Neutrophil (primary cell): ENCODE data around the gene MAST4.

Experiments used
- H3K27ac ChIP-seq: fragments of 200-600 bp; sonication (generic); 2 replicates; pipeline ENCODE4 v1.5.1; 2016; ENCODE audit warnings: mild to moderate bottlenecking, moderate library complexity
- H3K27me3 ChIP-seq: fragments of 200-600 bp; sonication (generic); 2 replicates; pipeline ENCODE4 v1.6.0; 2016; ENCODE audit warnings: mild to moderate bottlenecking
- H3K36me3 ChIP-seq: fragments of 200-600 bp; sonication (generic); 2 replicates; pipeline ENCODE4 v1.5.1; 2017
- H3K4me1 ChIP-seq, 2 experiments: fragments of 200-600 bp in 1 of 2; sonication (generic) in 1 of 2; 1 replicate in 1 of 2; 2 replicates in 1 of 2; pipeline versions ENCODE4 v1.5.1 to v1.6.1; 2013 to 2016; ENCODE audit warnings: low read depth in 1 of 2, low read length in 1 of 2, mild to moderate bottlenecking in 1 of 2, moderate library complexity in 1 of 2; ENCODE audit not compliant: control insufficient read depth in 1 of 2, insufficient read depth in 1 of 2
- H3K4me3 ChIP-seq, 2 experiments: fragments of 200-600 bp in 1 of 2; sonication (generic) in 1 of 2; 1 replicate in 1 of 2; 2 replicates in 1 of 2; pipeline ENCODE4 v1.5.1; 2013 to 2016; ENCODE audit warnings: low read depth in 1 of 2, low read length in 1 of 2, mild to moderate bottlenecking in 1 of 2, moderate library complexity in 1 of 2
- H3K9me3 ChIP-seq: fragments of 200-600 bp; sonication (generic); 2 replicates; pipeline ENCODE4 v1.5.1; 2016
- CTCF ChIP-seq: fragments of 200-600 bp; sonication (generic); IDR thresholded peaks from 2 replicates; pipeline ENCODE4 v1.5.1; 2016; ENCODE audit warnings: antibody characterized with exemption

Gene MAST4

DNA sequence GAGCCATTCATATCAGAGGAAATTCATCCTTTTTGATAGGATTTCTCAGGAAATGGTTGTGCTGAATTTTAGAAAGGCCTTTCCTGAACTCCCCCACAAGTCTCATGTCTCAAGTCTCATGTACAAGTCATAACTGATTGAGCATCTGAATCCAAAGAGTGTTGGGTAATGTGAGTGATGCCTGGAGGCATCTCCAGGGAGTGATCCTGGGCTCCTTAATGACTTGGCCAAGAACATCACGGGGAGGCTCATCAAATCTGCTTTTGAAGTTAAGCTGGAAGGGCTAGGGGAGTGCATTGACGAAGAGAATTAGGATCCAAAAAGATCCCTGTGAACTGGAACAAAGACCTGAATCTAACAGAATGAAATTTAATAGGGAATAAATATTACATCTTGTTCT is 79.2 kb downstream of the MAST4 start:
- H3K36me3 ChIP-seq: no peaks in the 10 kb centered on the region
- H3K4me3 ChIP-seq: no peak overlapping the region
- no peak overlapping the region for H3K27ac ChIP-seq
- no peaks in the 10 kb centered on the region for H3K9me3 ChIP-seq
- no peak for TF ChIP-seq CTCF
- H3K27me3 ChIP-seq: peaks cover 13% of the 10 kb centered on the region
- H3K4me1 ChIP-seq: no peaks in the 10 kb centered on the region

DNA sequence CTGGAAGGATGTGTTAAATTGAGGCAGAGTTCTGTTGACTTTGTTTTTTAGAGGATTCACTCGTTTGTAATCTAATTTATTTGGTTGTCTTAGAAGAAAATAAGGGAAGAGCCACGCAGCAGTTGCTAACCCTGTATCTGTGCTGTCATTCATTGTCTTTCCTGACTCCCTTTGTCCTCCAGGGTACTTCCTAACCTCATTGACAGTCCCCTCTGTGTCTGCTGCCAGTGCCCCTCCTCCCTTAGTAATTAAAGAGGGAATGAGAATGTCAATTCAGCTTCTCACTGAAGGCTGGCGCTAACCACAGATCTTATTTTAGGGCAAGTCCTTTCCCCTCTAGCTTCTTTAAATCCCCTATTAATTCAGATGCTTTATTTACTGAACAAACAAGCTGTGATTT is 84.0 kb downstream of the MAST4 start:
- peaks cover 9% of the 10 kb centered on the region for H3K27me3 ChIP-seq
- no peak for TF ChIP-seq CTCF
- H3K4me1 ChIP-seq: no peaks in the 10 kb centered on the region
- no peaks in the 10 kb centered on the region for H3K36me3 ChIP-seq
- H3K4me3 ChIP-seq: no peak overlapping the region
- no peaks in the 10 kb centered on the region for H3K9me3 ChIP-seq
- H3K27ac ChIP-seq: no peak overlapping the region

DNA sequence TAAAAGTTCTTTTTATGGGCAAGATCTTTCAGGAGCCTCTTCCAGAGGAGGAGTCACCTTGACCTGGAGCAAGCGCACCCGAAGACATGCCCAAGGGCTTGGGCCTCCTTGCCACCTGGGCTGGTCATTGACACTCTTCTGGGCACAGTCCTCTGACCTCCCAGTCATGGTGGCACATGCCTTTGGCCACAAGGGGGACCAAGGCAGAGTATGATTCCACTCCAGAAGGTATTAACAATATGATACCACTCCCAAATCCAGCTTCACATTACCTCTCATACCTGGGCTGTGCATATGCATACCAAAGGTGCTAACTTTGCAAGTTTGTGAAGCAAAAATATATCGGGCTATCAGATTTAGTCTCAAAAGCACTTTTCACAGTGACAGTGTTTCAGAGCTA is 84.6 kb downstream of the MAST4 start:
- H3K9me3 ChIP-seq: no peaks in the 10 kb centered on the region
- no peaks in the 10 kb centered on the region for H3K36me3 ChIP-seq
- H3K27me3 ChIP-seq: peaks cover 7% of the 10 kb centered on the region
- H3K4me1 ChIP-seq: no peaks in the 10 kb centered on the region
- no peak overlapping the region for H3K27ac ChIP-seq
- no peak overlapping the region for H3K4me3 ChIP-seq
- no peak for TF ChIP-seq CTCF

DNA sequence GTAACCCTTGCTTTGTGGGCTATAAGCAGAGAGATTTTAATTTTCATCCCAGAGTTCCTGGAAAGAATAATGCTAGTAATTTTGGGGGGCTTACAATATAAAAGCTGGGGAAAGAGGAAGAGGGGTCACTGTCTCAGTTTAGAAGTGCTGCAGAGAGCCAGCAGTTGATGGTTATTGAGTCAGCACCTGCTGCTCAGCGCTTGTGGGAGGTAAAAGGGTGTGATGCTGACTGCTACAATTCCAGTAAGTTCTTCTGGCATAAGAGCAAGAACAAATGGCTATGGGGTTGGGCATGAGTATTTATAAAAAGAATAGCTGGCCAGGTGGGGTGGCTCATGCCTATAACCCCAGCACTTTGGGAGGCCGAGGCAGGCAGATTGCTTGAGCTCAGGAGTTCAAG is 88.5 kb downstream of the MAST4 start:
- no peaks in the 10 kb centered on the region for H3K36me3 ChIP-seq
- H3K4me1 ChIP-seq: no peaks in the 10 kb centered on the region
- no peak for TF ChIP-seq CTCF
- H3K27me3 ChIP-seq: peaks cover 11% of the 10 kb centered on the region
- H3K9me3 ChIP-seq: no peaks in the 10 kb centered on the region
- no peak overlapping the region for H3K27ac ChIP-seq
- no peak overlapping the region for H3K4me3 ChIP-seq

DNA sequence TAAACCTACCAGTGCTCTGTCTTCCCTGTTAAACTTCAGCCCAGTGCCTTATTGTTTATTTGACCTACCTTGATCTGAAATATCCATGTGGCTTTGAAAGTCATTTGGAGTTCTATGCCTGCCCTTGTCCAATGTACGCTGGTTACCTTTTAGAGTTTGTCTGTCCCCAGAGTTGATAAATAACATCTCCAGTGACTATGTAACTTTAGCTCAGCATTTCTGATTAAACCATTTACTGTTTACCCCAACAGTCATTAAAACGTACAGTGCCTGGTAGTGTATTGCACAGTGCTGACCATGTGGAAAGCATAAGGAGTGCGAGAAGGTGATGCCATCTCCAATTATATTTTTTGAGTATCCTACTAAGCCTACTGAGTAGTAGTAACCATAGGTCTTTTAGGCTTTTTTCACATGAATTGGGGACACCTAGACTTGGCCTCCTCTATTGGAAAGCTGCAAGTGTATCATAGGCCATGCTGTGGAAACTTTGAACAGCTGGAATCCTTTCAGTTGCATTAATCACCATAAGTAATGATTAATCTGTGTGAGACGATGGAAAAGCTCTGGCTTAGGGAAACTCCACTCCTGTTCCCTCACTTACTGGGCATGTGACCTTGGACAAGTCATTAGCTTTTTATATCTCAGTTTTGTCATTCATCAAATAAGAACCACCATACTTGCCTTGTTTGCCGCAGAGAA is 93.5 kb downstream of the MAST4 start:
- H3K27ac ChIP-seq: no peak overlapping the region
- no peak for TF ChIP-seq CTCF
- peaks cover 21% of the 10 kb centered on the region for H3K27me3 ChIP-seq
- H3K4me1 ChIP-seq: no peaks in the 10 kb centered on the region
- no peak overlapping the region for H3K4me3 ChIP-seq
- no peaks in the 10 kb centered on the region for H3K9me3 ChIP-seq
- H3K36me3 ChIP-seq: no peaks in the 10 kb centered on the region
